ENCODE data around the gene DDX17.

DDX17 gene

GRCh38 chr22:38487946-38488345 lies 18.2 kb downstream of the DDX17 start:
- in situ Hi-C loops (cut with MboI; ENCODE audit: low pct_unique_long_range_greater_than_20kb, low sequenced_read_pairs, unreplicated experiment): no loop called here
- no peak for TF ChIP-seq CTCF (IDR thresholded peaks at IDR 0.05; ENCODE audit: extremely low read depth, insufficient read depth, missing control alignments)
- no peak for DNase-seq (ENCODE audit: low spot score)

- no peak for TF ChIP-seq CTCF (IDR thresholded peaks at IDR 0.05; ENCODE audit: extremely low read depth, insufficient read depth, missing control alignments)
- DNase-seq (ENCODE audit: low spot score): no peak
- in situ Hi-C loops (cut with MboI; ENCODE audit: low pct_unique_long_range_greater_than_20kb, low sequenced_read_pairs, unreplicated experiment): no loop called here
Measured at GRCh38 chr22:38485783-38486182, 20.3 kb downstream of the DDX17 start.

GRCh38 chr22:38484244-38484643 lies 21.9 kb downstream of the DDX17 start:
- in situ Hi-C loops (cut with MboI; ENCODE audit: low pct_unique_long_range_greater_than_20kb, low sequenced_read_pairs, unreplicated experiment): no loop called here
- TF ChIP-seq CTCF (IDR thresholded peaks at IDR 0.05; ENCODE audit: extremely low read depth, insufficient read depth, missing control alignments): no peak
- no peak for DNase-seq (ENCODE audit: low spot score)

GRCh38 chr22:38482662-38483308 lies 23.3 kb downstream of the DDX17 start:
- no peak for TF ChIP-seq CTCF (IDR thresholded peaks at IDR 0.05; ENCODE audit: extremely low read depth, insufficient read depth, missing control alignments)
- in situ Hi-C loops (cut with MboI; ENCODE audit: low pct_unique_long_range_greater_than_20kb, low sequenced_read_pairs, unreplicated experiment): no loop called here
- DNase-seq (ENCODE audit: low spot score): no peak

- TF ChIP-seq CTCF (IDR thresholded peaks at IDR 0.05; ENCODE audit: extremely low read depth, insufficient read depth, missing control alignments): no peak
- in situ Hi-C loops (cut with MboI; ENCODE audit: low pct_unique_long_range_greater_than_20kb, low sequenced_read_pairs, unreplicated experiment): no loop called here
- no peak for DNase-seq (ENCODE audit: low spot score)
Measured at GRCh38 chr22:38481871-38482332, 24.2 kb downstream of the DDX17 start.

- TF ChIP-seq CTCF (IDR thresholded peaks at IDR 0.05; ENCODE audit: extremely low read depth, insufficient read depth, missing control alignments): no peak
Measured at GRCh38 chr22:38481162-38481870, 24.8 kb downstream of the DDX17 start.

More at GRCh38 chr22:38481162-38481870, 24.8 kb downstream of the DDX17 start:
- no peak for DNase-seq (ENCODE audit: low spot score)
- in situ Hi-C loops (cut with MboI; ENCODE audit: low pct_unique_long_range_greater_than_20kb, low sequenced_read_pairs, unreplicated experiment): no loop called here
